IPS-18c (cell line): ENCODE results near the gene NR2F1.
"Not testable (repeated sequence)": the region's sequence is repeated elsewhere in the genome, so short reads cannot be mapped to it uniquely, and the experiment has no call there.

Source experiments
- H3K4me3 ChIP-seq: 2 replicates; pipeline ENCODE4 v1.7.0; 2013; ENCODE audit warnings: low read depth, mild to moderate bottlenecking, low read length, moderate library complexity; ENCODE audit not compliant: insufficient read depth
- H3K9me3 ChIP-seq: one replicate; pipeline ENCODE4 v1.6.1; 2013; ENCODE audit warnings: mild to moderate bottlenecking, low read length, moderate library complexity; ENCODE audit not compliant: control insufficient read depth, insufficient read depth

The NR2F1 gene

DNA sequence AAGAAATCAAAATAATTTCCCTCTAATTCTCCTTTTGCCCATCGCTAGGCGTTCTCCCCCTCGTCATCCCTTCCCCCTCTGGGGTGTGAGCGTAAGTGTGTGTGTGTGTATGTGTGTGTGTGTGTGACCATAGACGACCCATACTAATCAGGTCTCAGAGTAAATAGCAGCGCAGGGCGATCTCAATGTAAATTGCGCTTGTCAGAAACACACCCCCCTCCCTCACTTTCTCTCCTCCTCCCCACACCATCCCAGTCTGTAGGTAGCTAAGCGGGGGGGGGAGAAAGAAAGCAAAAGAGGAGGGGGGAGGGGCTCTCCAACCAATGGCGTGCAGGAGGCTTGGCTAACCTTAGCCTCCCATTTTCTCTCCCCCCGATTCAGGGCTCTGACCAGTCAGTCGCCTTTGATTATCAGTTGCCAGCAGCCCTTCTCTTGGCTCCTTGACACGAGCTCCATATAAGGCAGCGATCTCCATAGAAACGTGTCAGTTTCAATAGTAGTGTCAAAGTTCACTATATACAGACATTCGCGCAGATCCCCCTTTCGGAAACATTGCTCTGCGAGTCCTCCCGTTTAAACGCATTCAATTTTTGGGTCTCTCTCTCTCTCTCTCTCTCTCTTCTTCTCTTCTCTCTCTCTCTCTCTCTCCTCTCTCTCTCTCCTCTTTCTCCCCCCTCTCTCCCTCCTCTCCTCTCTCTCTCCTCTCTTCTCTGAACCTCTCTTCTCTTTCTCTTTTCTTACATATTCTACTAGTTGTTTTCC is at the start of gene NR2F1:
TSS of gene NR2F1 (plus strand) at position 546 of the 762 bp plus-strand sequence. CDS start 1,802 bp downstream, outside the sequence.
- H3K4me3 ChIP-seq, result peak within 1 kb of the TSS; percentile 36

DNA sequence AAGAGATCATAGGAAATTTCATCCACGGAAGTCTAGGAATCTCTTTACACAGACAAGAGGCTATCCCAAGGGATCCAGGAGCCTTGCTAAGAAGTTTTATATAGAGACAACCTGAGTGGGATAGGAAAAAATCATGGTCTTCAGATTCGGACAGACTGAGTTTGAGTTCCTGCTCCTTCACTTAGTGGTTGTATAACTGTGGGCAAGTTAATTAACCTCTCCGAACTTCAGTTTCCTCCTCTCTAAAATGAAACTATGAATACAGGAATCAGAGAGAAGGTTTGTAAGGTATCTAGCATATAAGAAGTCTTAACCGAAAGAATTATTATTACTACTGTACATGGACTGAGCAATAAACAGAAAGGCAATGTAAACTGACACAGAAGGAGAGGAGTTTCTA is 37.1 kb upstream of the NR2F1 start:
- no peaks in the 10 kb centered on the region for H3K9me3 ChIP-seq
- H3K4me3 ChIP-seq, result no peak overlapping the region

More for the DNA sequence above, at the start of gene NR2F1:
- peaks cover 2% of the 10 kb centered on the region for H3K9me3 ChIP-seq

DNA sequence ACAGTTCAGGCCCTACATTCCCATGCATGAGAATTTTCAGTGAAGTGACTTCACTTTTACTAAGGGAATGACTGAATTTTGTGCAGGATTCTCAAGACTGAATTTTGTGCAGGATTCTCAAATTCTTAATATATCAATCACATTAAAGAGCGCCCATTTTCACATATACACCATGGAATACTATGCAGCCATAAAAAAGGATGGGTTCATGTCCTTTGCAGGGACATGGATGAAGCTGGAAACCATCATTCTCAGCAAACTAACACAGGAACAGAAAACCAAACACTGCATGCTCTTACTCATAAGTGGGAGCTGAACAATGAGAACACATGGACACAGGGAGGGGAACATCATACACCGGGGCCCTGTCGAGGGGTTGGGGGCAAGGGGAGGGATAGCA is 33.4 kb upstream of the NR2F1 start:
- not testable (repeated sequence) for H3K4me3 ChIP-seq

DNA sequence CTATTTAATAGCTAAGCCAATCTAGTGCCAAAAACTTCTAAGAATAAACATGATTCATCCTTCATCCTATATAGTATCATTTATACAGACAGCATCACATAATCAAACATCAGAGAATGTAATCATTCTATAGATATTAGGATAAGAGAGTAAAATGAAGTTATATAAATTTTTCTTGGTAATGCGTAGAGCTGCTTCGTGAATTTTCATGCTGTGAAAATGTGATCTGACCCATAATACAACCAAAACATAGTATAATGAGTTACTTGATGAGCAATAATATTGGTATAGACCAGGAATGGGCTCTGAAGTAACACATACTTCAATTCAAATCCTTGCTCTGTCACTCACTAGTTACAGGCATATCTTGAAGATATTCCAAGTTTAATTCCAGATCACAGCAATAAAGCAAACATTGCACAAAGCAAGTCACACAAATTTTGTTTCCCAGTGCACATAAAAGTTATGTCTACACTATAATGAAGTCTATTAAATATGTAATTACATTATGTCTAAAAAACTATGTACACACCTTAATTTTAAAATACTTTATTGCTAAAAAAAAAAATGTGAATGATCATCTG is 25.9 kb upstream of the NR2F1 start:
- no peak overlapping the region for H3K4me3 ChIP-seq
- no peaks in the 10 kb centered on the region for H3K9me3 ChIP-seq

More for the DNA sequence above, 33.4 kb upstream of the NR2F1 start:
- not testable (repeated sequence) for H3K9me3 ChIP-seq

DNA sequence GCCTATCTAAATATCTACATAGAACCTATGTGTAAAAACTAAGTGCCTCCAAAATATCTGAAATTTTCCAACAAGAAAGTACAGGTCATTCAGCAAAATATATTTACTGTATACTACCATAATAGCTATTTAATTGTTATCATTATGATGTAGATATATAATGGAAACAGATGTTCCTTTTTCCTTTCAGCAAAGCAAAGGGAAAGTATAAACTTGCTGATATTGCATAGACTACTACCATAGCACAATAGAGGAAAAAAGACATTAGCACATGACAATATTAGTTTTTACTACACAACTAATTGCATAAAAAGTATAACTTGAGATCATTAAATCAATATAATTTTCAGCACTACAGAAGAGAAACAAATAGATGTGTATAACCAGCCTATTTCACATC is 16.9 kb upstream of the NR2F1 start:
- H3K9me3 ChIP-seq, result no peaks in the 10 kb centered on the region
- H3K4me3 ChIP-seq, result no peak overlapping the region

DNA sequence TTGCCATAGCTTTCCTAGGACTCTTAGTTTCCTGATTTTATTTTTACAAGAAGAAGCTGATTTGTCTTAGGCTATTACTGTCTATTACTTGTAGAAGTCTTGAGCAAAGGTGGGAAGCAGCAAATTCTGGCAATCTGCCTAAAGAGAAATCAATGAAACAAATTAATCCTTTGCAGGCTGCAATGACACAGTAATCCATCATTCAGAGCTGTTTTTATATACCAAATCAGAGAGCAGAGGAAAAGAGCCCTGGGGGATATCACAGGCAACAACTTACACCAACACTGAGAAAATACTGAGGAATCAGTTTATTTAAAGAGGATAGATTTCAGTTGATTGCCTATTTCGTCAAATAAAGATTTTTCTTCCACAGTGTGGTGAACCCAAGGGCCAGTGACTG is 15.6 kb upstream of the NR2F1 start:
- H3K4me3 ChIP-seq, result no peak overlapping the region
- peaks cover 2% of the 10 kb centered on the region for H3K9me3 ChIP-seq

DNA sequence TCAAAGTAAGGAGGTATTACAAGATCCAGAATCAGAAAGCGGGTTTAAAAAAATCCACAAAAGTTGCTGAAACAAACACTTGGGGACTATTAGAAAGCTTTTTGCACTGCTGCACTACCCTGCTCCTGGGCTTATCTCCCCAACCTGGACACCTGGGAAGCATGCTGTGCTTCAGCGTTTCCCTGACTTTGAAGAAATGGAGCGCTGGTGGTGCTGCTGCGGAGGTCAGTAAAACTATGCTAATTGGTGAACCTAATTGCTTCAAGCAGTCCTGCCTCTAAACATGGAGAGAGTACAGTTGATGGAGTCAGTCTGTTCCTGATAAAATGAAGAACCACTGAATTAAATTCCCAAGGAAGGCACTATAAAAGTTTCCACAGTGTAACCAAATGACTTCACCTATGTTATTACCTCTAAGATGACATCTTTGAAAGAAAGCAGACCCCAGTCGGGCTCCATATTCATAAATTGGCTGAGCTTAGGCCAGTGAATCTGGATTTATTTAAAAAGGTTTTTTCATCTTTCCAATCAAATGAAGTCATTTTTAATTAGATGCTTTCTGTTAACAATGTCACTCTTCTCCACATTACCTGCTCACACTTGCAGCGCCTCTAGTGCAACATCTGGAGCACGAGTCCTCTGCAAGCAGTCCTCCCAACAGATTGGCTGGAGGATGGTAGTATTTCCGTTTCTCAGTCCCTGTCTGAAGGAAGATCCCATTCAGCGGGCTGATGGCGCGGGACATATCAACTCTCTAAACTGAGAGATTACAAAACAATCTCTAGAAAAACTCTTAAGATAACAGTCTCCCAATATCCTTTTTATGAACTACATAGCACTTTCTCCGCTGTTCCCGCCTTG is 13.5 kb upstream of the NR2F1 start:
- Histone ChIP-seq H3K4me3 (peak overlapping the region; percentile 38), H3K9me3 (peaks cover 2% of the 10 kb centered on the region)

DNA sequence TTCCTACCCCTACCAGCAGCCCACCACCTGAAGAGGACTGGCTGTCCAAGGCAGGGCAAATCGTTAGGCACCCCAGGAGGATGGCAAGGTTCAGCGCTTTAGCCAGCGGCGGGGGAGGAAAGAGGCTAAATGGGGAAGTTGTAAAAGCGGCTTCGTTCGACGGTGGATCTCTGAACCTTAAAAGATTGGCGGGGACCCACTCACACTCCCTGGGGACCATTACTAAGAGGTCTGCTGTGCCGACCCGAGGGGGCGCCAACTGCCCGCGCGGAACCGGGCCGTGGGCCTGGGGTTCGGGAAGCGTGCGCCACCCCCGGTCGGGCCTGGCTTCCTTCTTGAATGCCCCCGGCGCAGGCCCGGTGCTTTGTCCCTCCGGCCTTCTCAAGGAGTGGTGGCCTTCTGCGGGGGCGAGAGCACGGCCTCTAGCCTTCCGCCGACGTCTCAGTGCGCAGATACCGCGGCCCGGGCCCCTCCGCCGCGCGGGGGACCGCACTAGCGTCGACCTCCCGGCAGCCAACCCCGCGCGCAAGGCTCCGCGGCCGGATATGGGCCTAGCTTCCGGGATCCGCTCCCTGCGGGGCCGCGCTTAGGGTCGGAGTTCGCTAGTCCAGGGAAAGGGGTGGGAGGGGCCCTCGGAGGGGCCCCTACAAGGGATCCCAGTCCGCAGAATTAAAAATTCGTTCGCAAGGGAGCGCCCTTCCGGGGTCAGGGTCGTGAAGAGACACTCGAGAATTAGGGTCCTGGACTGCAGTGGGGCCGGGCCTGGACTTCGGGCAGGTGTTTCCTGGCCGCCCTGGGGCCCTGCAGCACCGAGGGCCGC is 12.5 kb upstream of the NR2F1 start:
- H3K4me3 ChIP-seq, result peak overlapping the region; percentile 38
- H3K9me3 ChIP-seq, result peaks cover 2% of the 10 kb centered on the region

DNA sequence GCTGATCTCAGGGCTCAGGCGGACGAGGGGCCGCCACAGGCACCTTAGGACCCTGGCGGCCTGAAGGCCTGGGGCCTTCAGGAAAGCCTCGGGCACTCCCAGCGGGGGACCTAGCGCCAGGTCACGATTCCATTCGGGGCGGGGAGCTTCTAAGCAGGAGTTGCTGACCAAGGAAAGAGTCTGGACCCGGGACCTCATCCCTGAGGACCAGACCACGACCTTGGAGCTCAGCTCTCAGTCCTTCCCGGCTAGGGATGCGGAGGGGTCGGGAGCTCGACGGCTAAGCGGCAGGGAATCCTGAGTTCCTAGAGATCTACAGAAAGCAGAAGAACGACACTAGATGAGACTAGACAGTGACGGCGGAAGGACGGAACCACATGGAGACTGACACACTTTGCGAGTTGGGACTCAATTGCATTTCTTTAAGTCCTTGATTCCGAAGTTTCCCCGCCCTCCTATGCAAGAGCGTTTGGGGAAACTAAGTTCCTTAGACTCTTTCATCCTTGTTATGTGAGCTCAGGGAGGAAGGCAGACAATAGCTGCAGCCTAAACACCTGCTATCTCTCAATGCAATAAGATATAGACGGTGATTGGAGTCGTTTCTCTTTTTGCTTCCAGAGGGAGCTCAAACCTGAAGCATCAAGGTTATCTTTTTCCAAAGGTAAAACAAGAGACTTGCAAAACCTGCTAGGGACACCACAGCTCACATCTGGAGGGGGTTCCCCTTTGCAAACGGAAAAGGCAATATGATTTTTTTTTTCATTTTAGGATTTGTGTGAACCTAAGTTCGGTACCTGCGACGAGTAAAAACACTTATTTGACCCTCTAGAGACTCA is 11.7 kb upstream of the NR2F1 start:
- H3K9me3 ChIP-seq, result peaks cover 2% of the 10 kb centered on the region
- H3K4me3 ChIP-seq, result peak overlapping the region; percentile 43; the same call in 1 of the 2 replicates

DNA sequence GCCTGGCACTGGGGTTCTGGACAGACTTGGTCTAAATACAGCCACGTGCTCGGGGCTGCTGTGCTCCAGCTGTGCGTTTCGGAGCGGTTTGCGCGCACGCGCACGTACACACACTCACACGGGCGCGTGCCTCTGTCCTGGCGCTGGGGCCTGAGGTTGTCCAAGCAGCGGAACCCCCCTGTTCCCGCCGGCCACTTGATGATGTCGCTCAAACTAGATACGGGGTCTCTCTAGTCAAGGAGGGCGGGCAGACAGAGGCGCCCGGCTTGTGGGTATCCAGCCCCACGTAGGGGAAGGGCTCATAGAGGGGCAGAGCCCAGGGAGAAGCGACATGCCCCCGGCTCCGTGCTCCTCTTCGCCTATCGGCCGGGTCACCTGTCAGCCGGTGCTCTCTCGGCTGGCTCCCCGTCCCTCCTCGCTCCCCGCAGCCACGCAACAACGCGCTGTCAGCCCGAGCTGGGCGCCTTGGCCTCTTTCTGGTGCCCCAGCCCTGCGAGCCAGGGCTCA is 10.9 kb upstream of the NR2F1 start:
- Histone ChIP-seq H3K9me3 (peaks cover 2% of the 10 kb centered on the region), H3K4me3 (peak overlapping the region; percentile 43; the same call in 1 of the 2 replicates)

DNA sequence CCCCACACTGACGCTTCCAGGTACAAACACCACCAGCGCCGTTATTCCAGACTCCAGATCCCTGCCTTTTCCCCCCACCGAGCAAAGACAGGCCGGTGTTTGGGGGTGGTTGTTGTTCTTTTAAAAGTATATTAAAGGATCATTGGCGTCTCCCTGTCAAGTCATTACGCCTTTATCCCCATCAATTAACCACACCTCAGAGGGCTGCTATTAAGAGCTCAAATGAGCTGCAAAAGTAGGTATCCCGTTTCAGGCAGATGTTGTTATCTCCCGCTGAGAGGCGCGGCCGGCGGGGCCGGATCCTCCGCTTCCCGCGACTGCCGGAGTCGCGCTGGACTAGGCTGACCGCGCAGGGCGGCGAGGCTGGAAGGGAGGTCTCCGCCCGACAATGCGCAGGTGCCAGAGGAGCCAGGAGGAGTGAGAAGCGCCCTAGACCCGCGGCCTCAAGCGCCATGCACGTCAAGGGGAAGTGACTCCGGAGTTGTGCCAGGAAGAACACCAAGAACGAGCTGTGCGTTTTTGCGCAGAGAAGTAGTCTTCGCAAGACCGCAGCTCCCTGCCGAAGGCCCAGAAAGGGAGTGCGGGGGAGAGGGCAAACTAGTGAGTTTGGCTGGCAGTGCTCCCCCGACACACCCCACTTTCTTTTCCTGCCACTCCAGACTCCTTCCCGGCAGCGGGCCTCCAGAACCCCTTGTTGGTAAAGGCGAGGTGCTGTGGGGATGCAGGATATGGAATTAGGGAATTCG is 10.2 kb upstream of the NR2F1 start:
- peaks cover 2% of the 10 kb centered on the region for H3K9me3 ChIP-seq
- H3K4me3 ChIP-seq, result peak overlapping the region; percentile 43; the same call in 1 of the 2 replicates

DNA sequence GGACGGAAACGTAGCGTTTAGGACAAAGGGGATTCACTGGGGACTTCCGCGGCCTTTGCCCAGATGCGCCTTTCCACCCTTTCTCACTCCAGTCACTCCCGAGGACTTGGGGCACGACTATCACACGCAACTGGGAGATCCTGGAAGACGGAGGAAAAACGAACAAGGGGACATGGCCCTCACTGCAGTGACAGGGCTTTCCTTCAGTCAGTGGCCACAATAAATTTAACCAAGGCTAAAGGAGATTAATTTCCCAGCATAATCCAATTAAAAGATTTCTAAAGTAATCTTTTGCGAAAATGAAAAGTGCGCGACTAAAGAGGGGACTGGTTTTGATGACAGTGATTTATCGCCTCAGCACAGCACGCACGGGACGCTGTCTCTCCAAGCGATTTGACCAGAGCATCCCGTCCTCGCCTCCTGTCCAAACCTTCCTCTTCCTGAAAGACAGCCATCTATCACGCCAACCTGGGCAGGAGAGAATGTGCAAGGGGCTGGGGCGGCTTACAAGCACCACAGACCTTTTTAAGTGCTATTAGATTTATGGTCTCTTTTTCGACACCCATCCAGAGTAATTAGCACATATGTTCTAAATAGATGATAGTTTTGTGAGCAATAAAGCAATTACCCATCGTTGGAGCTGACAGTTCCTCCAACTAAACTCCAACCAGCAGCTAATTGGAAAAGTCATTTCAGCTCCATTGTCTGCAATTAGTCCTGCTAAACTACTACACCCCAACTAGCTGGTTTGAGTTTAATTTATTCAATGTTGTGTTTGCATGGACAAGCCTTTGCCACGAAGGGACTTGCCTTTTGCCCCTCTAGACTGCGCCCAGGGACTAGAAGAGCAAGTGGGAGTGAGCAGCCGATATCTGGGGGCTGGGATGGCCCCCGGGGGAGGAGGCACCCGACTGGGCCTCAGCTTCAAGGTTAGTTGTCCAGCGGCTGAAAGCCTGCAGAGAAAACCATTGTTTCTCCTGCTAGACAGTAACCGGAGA is 9.4 kb upstream of the NR2F1 start:
- H3K9me3 ChIP-seq, result peaks cover 2% of the 10 kb centered on the region
- peak overlapping the region; percentile 43; the same call in 1 of the 2 replicates for H3K4me3 ChIP-seq

DNA sequence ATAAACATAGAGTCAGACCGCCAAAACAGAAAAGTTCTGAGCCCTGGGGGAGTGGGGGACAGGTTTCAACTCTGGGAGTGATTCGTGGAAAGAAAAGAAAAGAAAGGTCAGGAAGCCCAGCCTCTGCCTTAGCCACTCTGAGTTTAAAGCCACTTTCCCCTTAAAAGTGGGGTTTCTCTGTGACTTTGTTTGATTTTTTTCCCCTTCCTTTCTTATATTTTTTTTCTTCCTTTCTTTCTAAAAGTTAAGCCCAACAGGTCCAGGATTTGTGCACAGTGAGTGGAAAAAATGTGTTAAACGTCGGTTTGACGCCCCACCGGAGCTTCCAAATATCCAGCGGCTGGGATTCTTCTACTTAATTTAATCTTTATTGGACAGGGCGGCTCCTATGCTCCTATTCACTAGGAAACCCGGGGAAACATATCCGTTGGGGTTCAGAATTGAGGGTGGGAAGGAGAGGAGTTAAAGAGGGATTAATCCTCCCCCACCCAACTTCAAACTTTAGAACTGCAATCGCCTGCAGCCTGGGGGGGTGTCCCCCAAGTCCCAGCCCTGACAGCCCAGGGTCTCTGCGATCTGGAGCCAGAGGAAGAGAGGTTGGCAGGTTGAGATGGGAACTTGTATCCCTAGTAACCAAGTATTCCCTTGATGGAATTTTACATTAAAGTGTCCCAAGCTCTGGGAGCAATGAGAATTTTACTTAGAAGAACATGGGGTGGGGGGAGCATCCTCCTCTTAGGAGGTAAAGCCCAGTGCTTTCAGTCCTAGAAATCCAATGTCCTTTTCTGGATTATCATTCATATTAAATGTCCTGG is 8.3 kb upstream of the NR2F1 start:
- Histone ChIP-seq H3K9me3 (peaks cover 2% of the 10 kb centered on the region), H3K4me3 (no peak overlapping the region)
